Hepatocyte (in vitro differentiated cells): ENCODE measurements around the gene PHLDB1. TPM values are rescaled to one million over a fixed set of nuclear protein-coding genes. Genes with fewer than 3 reads are reported as not detected.

Experiments used
- DNase-seq: peaks from one replicate; pipeline ENCODE4 v3.0.0-alpha.2; 2016; ENCODE audit warnings: low spot score
- H2AFZ ChIP-seq: fragments of 200-600 bp; sonication (generic); 2 replicates; pipeline ENCODE4 v1.6.0; 2016; ENCODE audit warnings: antibody characterized with exemption, mild to moderate bottlenecking
- H3K27ac ChIP-seq: fragments of 200-600 bp; sonication (generic); 2 replicates; pipeline ENCODE4 v1.5.1; 2016; ENCODE audit warnings: mild to moderate bottlenecking
- H3K27me3 ChIP-seq: fragments of 200-600 bp; sonication (generic); 2 replicates; pipeline ENCODE4 v1.6.1; 2016
- H3K36me3 ChIP-seq: fragments of 200-600 bp; sonication (generic); replicated peaks from 2 replicates; pipeline ENCODE4 v1.5.1; 2016; ENCODE audit warnings: low read depth; ENCODE audit not compliant: insufficient read depth
- H3K4me1 ChIP-seq: fragments of 200-600 bp; sonication (generic); 2 replicates; pipeline ENCODE4 v1.5.1; 2016; ENCODE audit warnings: mild to moderate bottlenecking, moderate library complexity; ENCODE audit not compliant: insufficient read depth
- H3K4me2 ChIP-seq: fragments of 200-600 bp; sonication (generic); 2 replicates; pipeline ENCODE4 v1.6.0; 2016
- H3K4me3 ChIP-seq: fragments of 200-600 bp; sonication (generic); 2 replicates; pipeline ENCODE4 v1.5.1; 2016; ENCODE audit warnings: mild to moderate bottlenecking
- H3K79me2 ChIP-seq: fragments of 200-600 bp; sonication (generic); 2 replicates; pipeline ENCODE4 v1.6.0; 2017; ENCODE audit warnings: mild to moderate bottlenecking
- H3K9me2 ChIP-seq: fragments of 200-600 bp; sonication (generic); replicated peaks from 2 replicates; pipeline ENCODE4 v1.6.0; 2017; ENCODE audit warnings: mild to moderate bottlenecking; ENCODE audit not compliant: insufficient read depth
- H3K9me3 ChIP-seq: fragments of 200-600 bp; sonication (generic); 2 replicates; pipeline ENCODE4 v1.5.1; 2016; ENCODE audit warnings: low read depth, mild to moderate bottlenecking
- H4K20me1 ChIP-seq: fragments of 200-600 bp; sonication (generic); 2 replicates; pipeline ENCODE4 v1.6.0; 2016; ENCODE audit warnings: mild to moderate bottlenecking; ENCODE audit not compliant: insufficient read depth, poor library complexity, severe bottlenecking
- EZH2 ChIP-seq: fragments of 200-600 bp; sonication (generic); IDR thresholded peaks from 2 replicates; pipeline ENCODE4 v1.6.1; 2016; ENCODE audit warnings: antibody characterized with exemption, mild to moderate bottlenecking, borderline replicate concordance
- EZH2phosphoT487 ChIP-seq: fragments of 200-600 bp; sonication (generic); IDR thresholded peaks from one replicate; pipeline ENCODE4 v1.6.1; 2018; ENCODE audit warnings: antibody characterized with exemption, mild to moderate bottlenecking, low read depth, moderate library complexity; ENCODE audit not compliant: unreplicated experiment, severe bottlenecking
- WGBS: methylation state at CpG from one replicate; pipeline ENCODE4 v1.1.6; 2016; ENCODE audit warnings: low lambda C conversion rate; ENCODE audit errors: missing lambda C conversion rate; 5-methylcytosine and 5-hydroxymethylcytosine counted together
- polyA plus RNA-seq: library from polyadenylated mRNA; unstranded; fragments of >200 nt; fragmentation: Nextera tagmentation; extraction: Ambion mirVana; gene quantifications from 2 replicates; pipeline ENCODE4 v1.2.1, GENCODE V29; 2016
- total RNA-seq: library from RNA; depleted of rRNA; stranded (reverse); fragments of >200 nt; gene quantifications from 2 replicates; pipeline ENCODE4 v1.2.3, GENCODE V29; 2014
- TF ChIP-seq, protein P1 (sequence below): fragments of 200-600 bp; sonication (generic); IDR thresholded peaks from 2 replicates; pipeline ENCODE4 v1.5.1; 2016; ENCODE audit warnings: antibody characterized with exemption, mild to moderate bottlenecking; ENCODE audit not compliant: poor library complexity

The PHLDB1 gene
- total and polyA plus RNA-seq, 2 experiments from 2014 or later: 51.8 to 71.1 TPM

DNA sequence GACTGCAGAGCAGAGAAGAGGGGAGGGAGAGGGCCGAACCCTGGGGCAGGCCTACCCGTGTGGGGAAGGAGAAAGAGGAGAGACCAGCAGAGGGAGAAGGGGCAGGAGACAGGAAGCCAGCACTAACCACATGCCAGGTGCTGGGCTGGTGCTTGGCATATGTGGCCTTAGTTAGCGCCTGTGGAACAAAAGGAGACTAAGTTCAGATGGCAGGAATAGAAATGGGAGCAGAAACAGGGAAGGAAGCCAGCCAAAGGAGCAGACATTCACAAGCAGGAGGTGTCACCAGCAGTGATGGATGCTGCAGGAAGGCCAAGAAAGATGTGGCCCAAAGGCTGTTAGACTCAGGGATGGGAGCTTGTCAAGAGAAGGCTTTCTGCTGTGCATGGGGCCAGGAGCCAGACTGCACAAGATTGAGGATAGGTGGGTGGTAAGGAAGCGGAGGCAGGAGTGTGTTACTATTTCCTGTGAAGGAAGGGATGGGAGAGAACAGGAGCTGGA is 45.3 kb downstream of the PHLDB1 start:
- 83% methylated on average over 4 of the region's 4 CpGs for WGBS
- H3K9me3 ChIP-seq: no peaks in the 10 kb centered on the region
- H3K27ac ChIP-seq: no peak overlapping the region
- H3K4me2 ChIP-seq: no peak overlapping the region
- no peaks in the 10 kb centered on the region for H3K4me1 ChIP-seq
- no peaks in the 10 kb centered on the region for H3K79me2 ChIP-seq
- no peak for DNase-seq
- no peaks in the 10 kb centered on the region for H3K9me2 ChIP-seq
- no peaks in the 10 kb centered on the region for H4K20me1 ChIP-seq
- no peak overlapping the region for H2AFZ ChIP-seq
- no peaks in the 10 kb centered on the region for H3K27me3 ChIP-seq
- H3K4me3 ChIP-seq: no peak overlapping the region
- H3K36me3 ChIP-seq: no peaks in the 10 kb centered on the region
- TF ChIP-seq EZH2 (no peak), EZH2phosphoT487 (no peak)
- TF ChIP-seq, protein P1, sequence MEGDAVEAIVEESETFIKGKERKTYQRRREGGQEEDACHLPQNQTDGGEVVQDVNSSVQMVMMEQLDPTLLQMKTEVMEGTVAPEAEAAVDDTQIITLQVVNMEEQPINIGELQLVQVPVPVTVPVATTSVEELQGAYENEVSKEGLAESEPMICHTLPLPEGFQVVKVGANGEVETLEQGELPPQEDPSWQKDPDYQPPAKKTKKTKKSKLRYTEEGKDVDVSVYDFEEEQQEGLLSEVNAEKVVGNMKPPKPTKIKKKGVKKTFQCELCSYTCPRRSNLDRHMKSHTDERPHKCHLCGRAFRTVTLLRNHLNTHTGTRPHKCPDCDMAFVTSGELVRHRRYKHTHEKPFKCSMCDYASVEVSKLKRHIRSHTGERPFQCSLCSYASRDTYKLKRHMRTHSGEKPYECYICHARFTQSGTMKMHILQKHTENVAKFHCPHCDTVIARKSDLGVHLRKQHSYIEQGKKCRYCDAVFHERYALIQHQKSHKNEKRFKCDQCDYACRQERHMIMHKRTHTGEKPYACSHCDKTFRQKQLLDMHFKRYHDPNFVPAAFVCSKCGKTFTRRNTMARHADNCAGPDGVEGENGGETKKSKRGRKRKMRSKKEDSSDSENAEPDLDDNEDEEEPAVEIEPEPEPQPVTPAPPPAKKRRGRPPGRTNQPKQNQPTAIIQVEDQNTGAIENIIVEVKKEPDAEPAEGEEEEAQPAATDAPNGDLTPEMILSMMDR: no peak

DNA sequence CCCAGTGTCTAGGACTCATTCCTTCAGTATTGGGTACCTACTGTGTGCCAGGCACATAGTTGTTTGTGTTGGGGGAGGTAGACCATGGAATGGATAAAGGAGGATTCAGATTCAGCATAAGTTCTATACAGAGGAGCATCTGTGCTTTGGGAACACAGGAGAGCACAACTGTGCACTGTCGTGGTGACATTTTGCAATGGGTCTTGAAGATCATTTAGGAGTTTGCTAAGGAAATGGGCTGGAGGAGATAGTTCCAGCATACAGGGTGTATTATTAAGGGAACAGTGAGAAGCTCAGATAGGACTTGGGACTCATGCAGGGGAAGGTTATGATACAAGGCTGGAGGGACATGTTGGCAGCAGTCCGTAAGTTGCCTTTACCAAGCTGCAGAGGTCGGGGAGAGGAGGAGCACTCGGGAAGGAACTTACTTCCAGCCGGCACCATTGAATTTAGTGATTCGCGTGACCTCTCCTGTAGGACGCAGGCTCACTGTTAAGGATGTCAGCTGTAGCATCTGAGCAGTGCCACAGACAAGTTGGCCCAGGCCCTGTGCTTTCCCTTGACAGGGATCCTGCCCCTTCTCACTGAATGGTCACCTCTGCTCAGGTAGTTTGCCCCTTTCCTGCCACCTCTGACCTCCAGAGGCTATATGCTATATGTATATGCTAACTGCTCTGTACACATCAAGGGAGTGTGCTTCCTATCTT is 46.4 kb downstream of the PHLDB1 start:
- H4K20me1 ChIP-seq: no peaks in the 10 kb centered on the region
- no peaks in the 10 kb centered on the region for H3K79me2 ChIP-seq
- H3K27me3 ChIP-seq: no peaks in the 10 kb centered on the region
- TF ChIP-seq EZH2phosphoT487 (no peak), EZH2 (no peak)
- TF ChIP-seq, protein P1: no peak
- DNase-seq: no peak
- H3K36me3 ChIP-seq: no peaks in the 10 kb centered on the region
- no peaks in the 10 kb centered on the region for H3K9me3 ChIP-seq
- H2AFZ ChIP-seq: no peak overlapping the region
- no peak overlapping the region for H3K4me3 ChIP-seq
- WGBS: 91% methylated on average over 8 of the region's 8 CpGs
- H3K4me1 ChIP-seq: no peaks in the 10 kb centered on the region
- H3K4me2 ChIP-seq: no peak overlapping the region
- H3K27ac ChIP-seq: no peak overlapping the region
- no peaks in the 10 kb centered on the region for H3K9me2 ChIP-seq

DNA sequence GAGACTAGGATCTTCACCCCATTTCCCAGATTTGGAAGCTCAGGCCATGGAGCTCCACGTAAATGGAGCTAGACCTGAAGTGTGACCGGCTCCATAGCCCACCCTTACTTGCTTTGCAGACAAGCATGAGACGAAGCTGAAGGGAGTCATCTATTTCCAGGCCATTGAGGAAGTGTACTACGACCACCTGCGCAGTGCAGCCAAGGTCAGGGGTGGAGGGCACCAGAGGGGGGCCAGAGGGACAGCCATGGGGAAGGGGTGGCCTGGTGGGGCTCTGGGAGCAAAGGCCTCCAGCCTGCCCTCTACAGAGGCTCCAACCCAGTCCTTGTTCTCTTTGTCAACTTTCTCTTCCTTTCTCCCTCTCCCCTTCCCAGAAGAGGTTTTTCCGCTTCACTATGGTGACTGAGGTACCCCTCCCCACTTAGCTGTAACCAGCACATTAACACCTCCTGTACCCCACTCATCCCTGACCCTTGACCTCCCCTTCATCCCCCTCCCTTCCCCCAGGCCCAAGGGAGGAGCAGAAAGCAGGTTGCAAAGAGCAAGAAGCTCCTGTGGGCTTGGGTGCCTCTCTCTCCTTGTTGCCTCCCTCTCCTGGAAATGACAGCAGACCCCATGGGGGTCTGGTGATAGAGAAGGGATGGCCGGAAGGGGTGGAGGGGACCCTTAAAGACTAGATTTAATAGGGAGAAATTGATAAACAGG is 48.2 kb downstream of the PHLDB1 start:
- Histone ChIP-seq H3K9me3 (no peaks in the 10 kb centered on the region), H3K79me2 (no peaks in the 10 kb centered on the region), H2AFZ (no peak overlapping the region), H3K36me3 (no peaks in the 10 kb centered on the region), H4K20me1 (no peaks in the 10 kb centered on the region), H3K4me2 (no peak overlapping the region), H3K4me3 (no peak overlapping the region), H3K27me3 (no peaks in the 10 kb centered on the region), H3K27ac (no peak overlapping the region), H3K9me2 (no peaks in the 10 kb centered on the region), H3K4me1 (peaks cover 6% of the 10 kb centered on the region)
- DNase-seq: no peak
- WGBS: 94% methylated on average over 7 of the region's 7 CpGs
- TF ChIP-seq EZH2phosphoT487 (no peak), EZH2 (no peak)
- TF ChIP-seq, protein P1: no peak
